GM19240 (cell line): ENCODE data around the gene PIGS.

Experiments used
- DNase-seq: peaks from one replicate; pipeline ENCODE4 v3.0.0; 2011; ENCODE audit warnings: low spot score; ENCODE audit not compliant: insufficient read length

PIGS gene

DNA sequence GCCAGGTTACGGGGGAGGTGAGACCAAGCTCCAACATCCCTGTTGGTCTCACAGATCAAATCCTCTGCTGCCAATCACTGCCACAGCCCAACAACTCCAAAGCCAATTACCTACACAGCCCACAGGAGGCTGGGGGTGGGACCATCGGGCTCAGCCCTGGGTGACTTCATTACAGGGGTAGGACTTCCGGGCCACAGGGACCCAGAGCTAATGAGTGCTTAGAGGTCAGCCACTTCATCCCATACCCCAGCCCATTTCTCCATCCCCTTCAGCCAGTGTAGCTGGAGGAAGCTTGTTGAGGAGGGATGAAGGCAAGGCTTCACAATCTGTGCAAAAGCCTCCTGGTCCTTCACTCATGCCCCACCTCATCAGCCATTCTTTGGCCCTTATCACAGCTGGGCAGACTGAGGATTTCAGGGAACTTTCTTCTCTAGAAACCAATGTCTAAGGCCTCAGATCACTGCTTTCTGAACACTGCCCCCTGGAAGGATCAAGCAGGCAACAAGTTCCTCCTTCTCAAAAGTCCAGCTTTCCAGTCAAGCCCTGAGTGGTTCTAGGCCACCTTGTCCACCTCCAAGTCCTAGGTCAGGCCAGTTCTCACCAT lies 59.4 kb downstream of the PIGS start:
- no peak for DNase-seq

- DNase-seq, result no peak
These were observed 61.5 kb downstream of the PIGS start for GRCh38 chr17:28509789-28510188.

DNA sequence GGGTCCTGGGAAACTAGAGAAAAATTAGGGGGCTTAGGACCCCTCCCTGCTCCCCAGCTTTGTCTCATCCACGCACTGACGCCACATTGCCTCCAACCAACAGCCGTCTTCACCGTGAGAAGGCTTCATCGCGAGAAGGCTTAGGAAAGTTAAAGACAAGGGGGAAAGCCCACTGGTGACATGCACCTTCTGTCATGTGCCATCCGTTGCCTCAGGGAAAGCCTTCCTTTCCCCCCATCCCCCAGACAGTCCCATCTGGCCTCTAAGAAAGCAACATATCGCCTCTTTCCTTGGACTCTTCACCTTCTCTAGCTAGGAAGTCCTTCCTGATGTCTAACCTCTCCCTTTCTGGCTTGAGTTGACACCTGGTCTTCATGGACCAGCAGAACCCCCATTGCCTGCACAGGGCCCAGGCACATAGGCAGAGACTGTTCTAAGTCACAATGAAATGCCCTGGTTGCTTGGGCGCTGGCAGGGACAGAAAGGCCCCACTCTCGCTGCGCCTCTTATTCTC lies 63.1 kb downstream of the PIGS start:
- DNase-seq, result no peak

- DNase-seq, result no peak
These were observed 63.6 kb downstream of the PIGS start for GRCh38 chr17:28507567-28508203.

- no peak for DNase-seq
These were observed 64.4 kb downstream of the PIGS start for GRCh38 chr17:28506763-28507487.

DNA sequence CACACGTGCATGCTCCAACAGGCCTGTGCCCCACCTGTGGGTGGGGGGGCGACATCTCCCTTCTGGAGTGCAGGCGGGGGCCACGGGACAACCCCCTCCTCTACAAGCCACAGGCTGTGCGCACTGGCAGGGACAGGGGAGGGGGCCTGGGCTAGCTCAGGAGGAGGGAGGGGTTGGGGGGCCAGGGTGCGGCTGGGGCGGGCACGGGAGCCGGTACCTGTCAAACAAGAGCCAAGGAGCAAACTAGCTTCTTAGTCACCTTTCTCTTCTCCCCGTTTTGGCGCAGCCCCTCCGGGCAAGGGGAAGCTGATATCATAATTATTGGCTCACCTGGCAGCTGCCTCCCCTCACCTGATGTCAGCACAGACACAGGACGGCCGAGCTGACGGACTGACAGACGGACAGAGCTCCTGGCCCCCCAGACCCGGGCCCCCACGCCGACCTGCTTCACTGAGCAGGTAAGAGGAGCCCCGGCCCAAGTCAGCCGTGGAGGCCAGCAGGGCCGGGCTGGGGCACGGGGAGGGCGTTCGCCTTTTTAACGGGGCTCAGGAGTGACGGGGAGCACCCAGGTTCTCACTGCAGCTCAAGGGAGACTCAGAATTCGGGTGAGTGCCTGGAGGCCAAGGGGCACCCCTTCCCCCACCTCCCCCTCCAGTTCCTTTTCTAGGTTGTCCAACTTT lies 65.2 kb downstream of the PIGS start, which contains the start of gene FOXN1:
Gene FOXN1, plus strand, starts transcription at position 363 of the 680 bp plus-strand sequence. CDS start 17,622 bp downstream, outside the sequence.
- no peak for DNase-seq

DNA sequence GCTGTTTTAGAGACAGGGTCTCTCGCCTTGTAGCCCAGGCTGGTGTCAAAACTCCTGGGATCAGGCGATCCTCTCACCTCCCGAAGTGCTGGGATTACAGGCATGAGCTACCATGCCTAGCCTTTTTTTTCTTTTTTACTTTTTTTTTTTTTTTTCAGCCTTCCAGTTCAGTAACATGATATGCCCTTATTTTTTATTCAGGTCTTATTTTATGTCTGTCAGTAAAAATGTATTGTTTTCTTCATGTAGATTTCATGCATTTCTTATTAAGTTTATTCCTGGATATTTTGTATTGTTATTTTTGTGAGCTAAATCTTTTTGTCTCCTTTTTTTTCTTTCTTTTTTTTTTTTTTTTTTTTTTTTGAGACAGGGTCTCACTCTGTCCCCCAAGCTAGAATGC lies 67.9 kb downstream of the PIGS start:
- DNase-seq, result no peak
